DOHH2 (cell line): ENCODE results near the gene FRS2.

ENCODE experiments used
- H3F3A ChIP-seq: fragments of 200-600 bp; sonication (generic), shearing (Covaris generic); 2 replicates; pipeline ENCODE4 v1.6.0; 2016; ENCODE audit warnings: antibody characterized with exemption, mild to moderate bottlenecking; ENCODE audit not compliant: control insufficient read depth, insufficient read depth
- H3K27ac ChIP-seq: fragments of 200-600 bp; sonication (generic); 2 replicates; pipeline ENCODE4 v1.5.1; 2014; ENCODE audit warnings: low read depth, mild to moderate bottlenecking, low read length, moderate library complexity
- H3K27me3 ChIP-seq: fragments of 200-600 bp; sonication (generic); 2 replicates; pipeline ENCODE4 v1.6.1; 2014; ENCODE audit warnings: mild to moderate bottlenecking, low read length, mixed read lengths; ENCODE audit not compliant: control insufficient read depth
- H3K36me3 ChIP-seq: fragments of 200-600 bp; sonication (generic); 2 replicates; pipeline ENCODE4 v1.6.1; 2014; ENCODE audit warnings: mild to moderate bottlenecking, low read length, moderate library complexity, mixed read lengths; ENCODE audit not compliant: control insufficient read depth
- H3K4me1 ChIP-seq: fragments of 200-600 bp; sonication (generic); 2 replicates; pipeline ENCODE4 v1.6.1; 2014; ENCODE audit warnings: mild to moderate bottlenecking, low read length, mixed read lengths; ENCODE audit not compliant: control insufficient read depth
- H3K4me2 ChIP-seq: fragments of 200-600 bp; sonication (generic); 2 replicates; pipeline ENCODE4 v1.6.0; 2014; ENCODE audit warnings: mild to moderate bottlenecking, low read length, moderate library complexity
- H3K4me3 ChIP-seq: fragments of 200-600 bp; sonication (generic); 2 replicates; pipeline ENCODE4 v1.5.1; 2014; ENCODE audit warnings: mild to moderate bottlenecking, low read length, mixed read lengths
- H3K79me2 ChIP-seq: fragments of 200-600 bp; sonication (generic); 2 replicates; pipeline ENCODE4 v1.6.1; 2014; ENCODE audit warnings: mild to moderate bottlenecking, low read length, mixed read lengths; ENCODE audit not compliant: control insufficient read depth
- H3K9me2 ChIP-seq: fragments of 200-600 bp; sonication (generic); replicated peaks from 2 replicates; pipeline ENCODE4 v1.6.1; 2014; ENCODE audit warnings: mild to moderate bottlenecking, low read length, mixed read lengths; ENCODE audit not compliant: control insufficient read depth
- H3K9me3 ChIP-seq: fragments of 200-600 bp; sonication (generic); 2 replicates; pipeline ENCODE4 v1.6.1; 2014; ENCODE audit warnings: antibody characterized with exemption, low read length, mixed read lengths; ENCODE audit not compliant: control insufficient read depth, insufficient read depth
- H4K20me1 ChIP-seq: fragments of 200-600 bp; sonication (generic); 2 replicates; pipeline ENCODE4 v1.6.0; 2014; ENCODE audit warnings: low read depth, mild to moderate bottlenecking, antibody characterized with exemption, low read length, moderate library complexity; ENCODE audit not compliant: control insufficient read depth, insufficient read depth
- CTCF ChIP-seq: fragments of 200-600 bp; sonication (generic); IDR thresholded peaks from one replicate; pipeline ENCODE4 v1.5.1; 2014; ENCODE audit warnings: antibody characterized with exemption, mild to moderate bottlenecking, low read depth, low read length; ENCODE audit not compliant: poor library complexity, severe bottlenecking
- EZH2phosphoT487 ChIP-seq: fragments of 200-600 bp; sonication (generic); IDR thresholded peaks from 2 replicates; pipeline ENCODE4 v1.6.1; 2017; ENCODE audit warnings: borderline replicate concordance, mild to moderate bottlenecking, antibody characterized with exemption, low read length, moderate library complexity, mixed read lengths

FRS2 gene

GRCh38 chr12:69579029-69579428 lies 108.8 kb downstream of the FRS2 start:
- Histone ChIP-seq H3K36me3 (peaks cover 15% of the 10 kb centered on the region), H3K9me3 (no peaks in the 10 kb centered on the region), H3K9me2 (no peaks in the 10 kb centered on the region), H3K4me3 (no peak overlapping the region), H3F3A (no peaks in the 10 kb centered on the region), H4K20me1 (no peaks in the 10 kb centered on the region), H3K4me1 (no peaks in the 10 kb centered on the region), H3K4me2 (no peak overlapping the region), H3K27me3 (no peaks in the 10 kb centered on the region), H3K79me2 (no peaks in the 10 kb centered on the region), H3K27ac (no peak overlapping the region)
- no peak for TF ChIP-seq CTCF

GRCh38 chr12:69580074-69580473 lies 109.9 kb downstream of the FRS2 start:
- no peak overlapping the region for H3K4me3 ChIP-seq
- no peaks in the 10 kb centered on the region for H3K79me2 ChIP-seq
- TF ChIP-seq EZH2phosphoT487 (no peak), CTCF (no peak)
- no peaks in the 10 kb centered on the region for H4K20me1 ChIP-seq
- peaks cover 5% of the 10 kb centered on the region; the same call in 1 of the 2 replicates for H3K36me3 ChIP-seq
- H3K27me3 ChIP-seq: no peaks in the 10 kb centered on the region
- H3K27ac ChIP-seq: no peak overlapping the region
- no peak overlapping the region for H3K4me2 ChIP-seq
- no peaks in the 10 kb centered on the region for H3K9me2 ChIP-seq
- peaks cover 4% of the 10 kb centered on the region for H3K4me1 ChIP-seq
- H3F3A ChIP-seq: no peaks in the 10 kb centered on the region
- no peaks in the 10 kb centered on the region for H3K9me3 ChIP-seq

- no peak overlapping the region for H3K27ac ChIP-seq
- H3F3A ChIP-seq: no peaks in the 10 kb centered on the region
- H3K4me3 ChIP-seq: no peak overlapping the region
- peaks cover 28% of the 10 kb centered on the region for H3K79me2 ChIP-seq
- peaks cover 29% of the 10 kb centered on the region for H3K36me3 ChIP-seq
- no peaks in the 10 kb centered on the region for H3K27me3 ChIP-seq
- H3K9me3 ChIP-seq: no peaks in the 10 kb centered on the region
- H3K4me1 ChIP-seq: peaks cover 21% of the 10 kb centered on the region
- H4K20me1 ChIP-seq: peaks cover 12% of the 10 kb centered on the region
- no peaks in the 10 kb centered on the region for H3K9me2 ChIP-seq
- TF ChIP-seq EZH2phosphoT487 (no peak), CTCF (no peak)
- H3K4me2 ChIP-seq: no peak overlapping the region
Observed at GRCh38 chr12:69583203-69583602, 113.0 kb downstream of the FRS2 start.
